ENCODE measurements around the gene SP9.
"Not testable (repeated sequence)": the region's sequence is repeated elsewhere in the genome, so short reads cannot be mapped to it uniquely, and the experiment has no call there.

SP9 gene

DNA sequence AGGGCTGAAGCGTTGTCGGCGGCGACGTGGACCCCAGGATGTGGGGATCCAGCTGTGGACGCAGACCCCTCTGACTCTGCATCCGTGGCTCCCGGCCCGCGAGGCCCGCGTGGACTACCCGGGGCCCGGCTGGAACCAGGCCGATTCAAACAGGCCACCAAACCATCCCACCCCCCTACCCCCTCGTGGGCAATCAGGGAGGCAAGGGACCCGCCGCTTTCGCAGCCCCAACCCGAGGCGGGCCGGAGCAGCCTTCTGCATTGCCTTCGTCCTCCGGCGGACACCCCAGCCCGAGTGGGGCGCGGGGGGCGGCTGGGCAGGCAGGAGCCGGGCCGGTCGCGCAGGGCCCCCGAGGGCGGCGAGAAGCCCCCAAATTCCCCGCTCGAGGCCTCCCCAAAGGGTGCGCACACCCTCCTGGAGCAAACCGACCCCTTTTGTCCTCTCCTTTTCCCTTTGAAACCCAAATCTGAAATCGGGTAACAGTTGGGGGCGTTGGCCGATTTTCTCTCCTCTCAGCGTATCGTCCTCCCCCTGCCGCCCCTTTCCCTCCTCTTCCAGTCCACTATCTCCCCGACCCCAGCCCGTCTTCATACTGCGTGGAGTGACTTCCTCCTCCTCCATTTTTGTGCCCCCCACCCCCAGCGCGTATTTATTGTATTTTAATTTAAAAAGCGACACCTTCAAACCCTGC lies 7.4 kb downstream of the SP9 start:
- peaks cover 90% of the 10 kb centered on the region for H3K27me3 ChIP-seq (ENCODE audit: control insufficient read depth, insufficient read depth, low read length)
- no peak overlapping the region for H3K9ac ChIP-seq (ENCODE audit: low read length)
- H3K36me3 ChIP-seq (ENCODE audit: control insufficient read depth, low read depth, low read length), result no peaks in the 10 kb centered on the region
- peaks cover 41% of the 10 kb centered on the region for H3K4me1 ChIP-seq (ENCODE audit: control insufficient read depth, low read depth, low read length)
- H3K4me3 ChIP-seq (ENCODE audit: low read length), result peak overlapping the region; percentile 51
- no peaks in the 10 kb centered on the region for H3K9me3 ChIP-seq (ENCODE audit: control insufficient read depth, low read depth, low read length)
- no peak overlapping the region for H3K27ac ChIP-seq (ENCODE audit: low read length)

DNA sequence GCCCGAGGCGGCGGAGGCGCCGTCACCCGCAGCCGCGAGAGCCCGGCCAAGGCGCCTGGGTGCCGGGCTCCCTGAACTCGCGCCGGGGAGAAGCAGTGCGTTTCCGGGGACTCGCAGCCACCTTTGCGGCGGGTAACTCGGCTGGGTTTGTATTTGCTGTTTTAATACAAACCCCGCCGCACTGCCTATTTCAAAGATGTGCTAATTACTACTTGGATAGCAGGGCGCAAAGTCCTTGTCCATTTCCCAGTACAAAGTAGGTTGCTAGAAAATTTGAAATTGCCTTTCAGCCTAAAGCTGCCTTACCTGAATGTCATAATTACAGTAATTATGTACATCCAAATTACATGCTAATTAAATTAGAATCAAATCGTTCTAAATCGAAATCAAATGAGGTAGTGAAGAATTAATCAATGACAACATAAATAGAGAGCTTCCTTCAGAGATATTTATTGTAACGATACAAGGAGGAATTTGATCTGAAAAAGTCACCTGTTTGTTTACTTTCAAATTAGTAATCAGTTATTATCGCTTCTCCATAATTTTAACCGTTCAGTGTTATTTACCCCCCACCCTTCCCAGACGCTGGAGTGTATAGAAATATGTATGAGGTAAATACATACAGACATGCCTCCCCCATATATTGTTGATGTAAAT lies 8.1 kb downstream of the SP9 start:
- H3K9me3 ChIP-seq (ENCODE audit: control insufficient read depth, low read depth, low read length), result no peaks in the 10 kb centered on the region
- H3K4me3 ChIP-seq (ENCODE audit: low read length), result peak overlapping the region; percentile 51
- H3K27ac ChIP-seq (ENCODE audit: low read length), result no peak overlapping the region
- H3K27me3 ChIP-seq (ENCODE audit: control insufficient read depth, insufficient read depth, low read length), result peaks cover 84% of the 10 kb centered on the region
- no peak overlapping the region for H3K9ac ChIP-seq (ENCODE audit: low read length)
- peaks cover 38% of the 10 kb centered on the region for H3K4me1 ChIP-seq (ENCODE audit: control insufficient read depth, low read depth, low read length)
- H3K36me3 ChIP-seq (ENCODE audit: control insufficient read depth, low read depth, low read length), result no peaks in the 10 kb centered on the region

DNA sequence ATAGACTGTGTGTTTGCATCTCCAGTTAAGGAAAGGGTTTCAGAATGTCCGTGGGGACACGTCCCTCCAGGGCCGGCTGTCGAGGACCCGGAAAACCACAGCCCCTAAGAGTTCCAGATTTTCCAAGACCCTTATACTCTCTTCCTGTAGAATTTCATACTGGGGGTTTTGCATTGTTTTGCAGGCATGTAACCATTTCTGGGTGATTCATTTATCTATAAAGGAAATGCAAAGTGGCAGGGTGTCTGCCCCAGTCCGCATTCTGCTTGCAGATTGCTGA lies 8.5 kb downstream of the SP9 start:
- Histone ChIP-seq H3K27me3 (ENCODE audit: control insufficient read depth, insufficient read depth, low read length) (peaks cover 79% of the 10 kb centered on the region), H3K4me3 (ENCODE audit: low read length) (peak overlapping the region; percentile 51), H3K27ac (ENCODE audit: low read length) (no peak overlapping the region), H3K4me1 (ENCODE audit: control insufficient read depth, low read depth, low read length) (peaks cover 35% of the 10 kb centered on the region), H3K9ac (ENCODE audit: low read length) (no peak overlapping the region), H3K36me3 (ENCODE audit: control insufficient read depth, low read depth, low read length) (no peaks in the 10 kb centered on the region), H3K9me3 (ENCODE audit: control insufficient read depth, low read depth, low read length) (no peaks in the 10 kb centered on the region)

DNA sequence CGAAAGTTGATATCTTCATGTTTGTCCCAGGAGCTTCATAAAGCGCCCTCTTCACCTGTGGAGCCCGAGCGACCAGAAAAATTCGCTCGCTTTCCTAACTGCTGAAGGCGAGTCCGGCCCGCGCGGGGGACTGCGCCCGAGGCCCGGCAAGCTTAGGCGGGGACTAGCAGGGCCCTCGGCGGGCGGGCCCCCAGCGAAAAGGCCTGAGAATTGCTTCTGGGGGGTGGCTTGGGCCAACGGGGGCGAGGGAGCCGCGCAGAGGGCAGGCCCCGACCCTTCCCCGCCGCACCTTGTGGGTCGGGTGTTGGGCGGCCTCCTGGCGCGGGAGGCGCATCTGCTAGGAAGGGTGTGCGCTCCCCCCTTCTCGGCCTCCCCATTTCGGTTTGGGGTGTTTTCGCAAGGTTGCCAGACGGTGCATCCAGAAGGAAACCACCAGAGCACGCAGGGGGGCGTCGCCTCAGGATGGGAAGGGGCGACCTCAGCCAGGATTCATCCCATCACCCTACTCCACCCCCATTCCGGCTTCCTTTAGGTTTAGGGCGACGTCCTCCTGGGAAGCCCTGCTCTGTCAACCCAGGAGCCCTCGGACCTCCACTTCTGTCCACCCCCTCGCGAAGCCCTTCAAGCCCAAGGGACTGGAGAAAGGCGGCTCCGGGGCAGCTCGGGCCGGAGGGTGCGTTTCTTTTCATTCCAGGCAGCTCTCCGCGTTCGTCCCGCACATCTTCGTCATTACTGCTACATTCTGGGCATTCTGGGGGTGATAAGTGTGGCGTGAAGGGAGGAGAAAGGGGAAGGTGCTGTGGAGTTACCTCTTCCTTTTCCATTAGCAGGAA lies 9.1 kb downstream of the SP9 start:
- H3K36me3 ChIP-seq (ENCODE audit: control insufficient read depth, low read depth, low read length), result no peaks in the 10 kb centered on the region
- no peak overlapping the region for H3K27ac ChIP-seq (ENCODE audit: low read length)
- H3K9me3 ChIP-seq (ENCODE audit: control insufficient read depth, low read depth, low read length), result no peaks in the 10 kb centered on the region
- H3K9ac ChIP-seq (ENCODE audit: low read length), result no peak overlapping the region
- H3K27me3 ChIP-seq (ENCODE audit: control insufficient read depth, insufficient read depth, low read length), result peaks cover 74% of the 10 kb centered on the region
- peak overlapping the region; percentile 51 for H3K4me3 ChIP-seq (ENCODE audit: low read length)
- peaks cover 30% of the 10 kb centered on the region for H3K4me1 ChIP-seq (ENCODE audit: control insufficient read depth, low read depth, low read length)

GRCh38 chr2:174344716-174345461 lies 10.1 kb downstream of the SP9 start:
- no peak overlapping the region for H3K9ac ChIP-seq (ENCODE audit: low read length)
- H3K27me3 ChIP-seq (ENCODE audit: control insufficient read depth, insufficient read depth, low read length), result peaks cover 63% of the 10 kb centered on the region
- peak overlapping the region; percentile 51 for H3K4me3 ChIP-seq (ENCODE audit: low read length)
- no peaks in the 10 kb centered on the region for H3K9me3 ChIP-seq (ENCODE audit: control insufficient read depth, low read depth, low read length)
- H3K36me3 ChIP-seq (ENCODE audit: control insufficient read depth, low read depth, low read length), result no peaks in the 10 kb centered on the region
- no peak overlapping the region for H3K27ac ChIP-seq (ENCODE audit: low read length)
- peaks cover 23% of the 10 kb centered on the region for H3K4me1 ChIP-seq (ENCODE audit: control insufficient read depth, low read depth, low read length)

DNA sequence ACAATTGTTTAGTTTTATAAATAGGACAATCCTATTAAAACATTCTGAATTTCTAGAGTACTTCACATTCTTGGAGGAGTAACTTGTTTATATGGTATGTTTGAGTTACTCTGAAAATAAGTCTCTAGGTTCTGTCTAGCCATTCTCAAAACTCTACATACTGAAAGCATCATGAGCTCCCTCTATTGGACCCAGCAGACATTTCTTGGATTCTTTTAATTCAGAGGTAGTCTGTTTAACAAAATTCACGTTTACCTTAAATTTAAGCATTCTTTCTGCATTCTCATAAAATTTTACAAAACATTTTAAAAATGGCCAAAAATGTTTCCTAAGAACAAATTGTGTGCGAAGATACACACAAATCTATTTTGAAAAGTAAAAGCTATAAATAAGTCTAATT lies 15.3 kb downstream of the SP9 start:
- Histone ChIP-seq H3K9me3 (ENCODE audit: control insufficient read depth, low read depth, low read length) (no peaks in the 10 kb centered on the region), H3K4me3 (ENCODE audit: low read length) (no peak overlapping the region), H3K9ac (ENCODE audit: low read length) (no peak overlapping the region), H3K4me1 (ENCODE audit: control insufficient read depth, low read depth, low read length) (peaks cover 3% of the 10 kb centered on the region), H3K27me3 (ENCODE audit: control insufficient read depth, insufficient read depth, low read length) (peaks cover 12% of the 10 kb centered on the region), H3K27ac (ENCODE audit: low read length) (no peak overlapping the region), H3K36me3 (ENCODE audit: control insufficient read depth, low read depth, low read length) (no peaks in the 10 kb centered on the region)

DNA sequence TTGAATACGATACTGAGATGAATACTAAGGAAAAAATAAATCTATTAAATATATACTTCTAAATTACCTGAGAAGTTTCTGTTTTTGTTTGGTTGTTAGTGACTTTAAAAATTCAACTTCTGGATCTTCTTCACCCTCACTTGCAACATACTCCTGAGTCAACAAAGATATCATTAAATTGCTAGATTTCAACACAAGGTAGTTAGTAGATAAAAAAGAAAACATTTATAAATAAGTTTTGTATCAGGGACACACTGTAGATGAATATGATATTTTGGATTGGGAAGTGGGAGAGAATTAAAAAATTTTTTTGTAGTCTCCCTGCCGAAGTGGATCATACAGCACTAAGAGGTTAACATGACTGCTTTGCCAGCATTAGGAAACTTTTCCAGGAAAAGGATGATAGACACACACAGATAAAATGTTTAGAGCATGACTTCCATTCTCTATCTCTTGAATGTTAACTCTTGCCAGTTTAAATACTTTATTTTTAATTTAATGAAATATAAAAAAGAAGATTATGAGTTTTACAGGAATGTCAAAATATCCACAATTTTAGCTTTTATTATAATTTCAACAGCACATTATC lies 15.9 kb downstream of the SP9 start:
- peaks cover 5% of the 10 kb centered on the region for H3K27me3 ChIP-seq (ENCODE audit: control insufficient read depth, insufficient read depth, low read length)
- H3K4me1 ChIP-seq (ENCODE audit: control insufficient read depth, low read depth, low read length), result peaks cover 3% of the 10 kb centered on the region
- H3K27ac ChIP-seq (ENCODE audit: low read length), result no peak overlapping the region
- no peaks in the 10 kb centered on the region for H3K9me3 ChIP-seq (ENCODE audit: control insufficient read depth, low read depth, low read length)
- H3K4me3 ChIP-seq (ENCODE audit: low read length), result no peak overlapping the region
- H3K9ac ChIP-seq (ENCODE audit: low read length), result no peak overlapping the region
- no peaks in the 10 kb centered on the region for H3K36me3 ChIP-seq (ENCODE audit: control insufficient read depth, low read depth, low read length)

DNA sequence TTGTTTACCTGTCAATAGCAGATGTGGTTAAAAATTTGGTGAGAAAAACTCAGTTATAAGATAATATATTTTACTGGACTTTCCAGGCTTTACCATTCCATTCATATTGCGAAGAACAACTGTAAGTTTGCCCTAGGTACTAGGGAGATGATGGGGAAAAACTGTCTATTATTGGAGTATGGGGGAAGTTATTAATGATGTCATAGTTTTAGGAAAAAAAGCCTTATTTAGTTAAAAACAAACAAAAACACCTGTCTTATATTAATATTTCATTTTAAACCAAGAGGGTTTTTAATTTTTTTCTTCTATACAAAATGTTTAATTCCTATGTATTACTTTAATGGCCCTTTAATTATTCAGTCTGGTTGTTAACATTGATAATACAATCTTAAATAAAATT lies 18.2 kb downstream of the SP9 start:
- no peak overlapping the region for H3K4me3 ChIP-seq (ENCODE audit: low read length)
- H3K4me1 ChIP-seq (ENCODE audit: control insufficient read depth, low read depth, low read length), result no peaks in the 10 kb centered on the region
- H3K36me3 ChIP-seq (ENCODE audit: control insufficient read depth, low read depth, low read length), result no peaks in the 10 kb centered on the region
- no peaks in the 10 kb centered on the region for H3K9me3 ChIP-seq (ENCODE audit: control insufficient read depth, low read depth, low read length)
- H3K27ac ChIP-seq (ENCODE audit: low read length), result no peak overlapping the region
- H3K9ac ChIP-seq (ENCODE audit: low read length), result no peak overlapping the region
- no peaks in the 10 kb centered on the region for H3K27me3 ChIP-seq (ENCODE audit: control insufficient read depth, insufficient read depth, low read length)

DNA sequence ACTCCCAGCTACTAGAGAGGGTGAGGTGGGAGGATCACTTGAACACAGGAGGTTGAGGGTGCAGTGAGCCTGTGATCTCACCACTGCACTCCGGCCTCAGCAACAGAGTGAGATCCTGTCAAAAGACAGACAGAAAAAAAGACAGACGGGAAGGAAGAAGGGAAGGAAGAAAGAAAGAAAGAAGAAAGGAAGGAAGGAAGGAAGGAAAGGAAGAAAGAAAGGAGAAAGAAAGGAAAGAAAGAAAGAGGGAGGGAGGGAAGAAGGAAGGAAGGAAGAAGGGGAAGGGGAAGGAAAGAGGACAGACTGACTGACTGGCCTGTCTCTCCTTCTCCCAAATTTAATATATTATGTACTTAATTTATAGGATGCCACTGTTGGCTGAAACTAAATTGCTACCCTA lies 21.6 kb downstream of the SP9 start:
- no peak overlapping the region for H3K4me3 ChIP-seq (ENCODE audit: low read length)
- no peaks in the 10 kb centered on the region for H3K36me3 ChIP-seq (ENCODE audit: control insufficient read depth, low read depth, low read length)
- H3K9ac ChIP-seq (ENCODE audit: low read length), result no peak overlapping the region

GRCh38 chr2:174359663-174360062 lies 24.9 kb downstream of the SP9 start:
- not testable (repeated sequence) for H3K36me3 ChIP-seq (ENCODE audit: control insufficient read depth, low read depth, low read length); H3K27ac ChIP-seq (ENCODE audit: low read length); H3K4me3 ChIP-seq (ENCODE audit: low read length); H3K4me1 ChIP-seq (ENCODE audit: control insufficient read depth, low read depth, low read length); H3K9ac ChIP-seq (ENCODE audit: low read length); H3K9me3 ChIP-seq (ENCODE audit: control insufficient read depth, low read depth, low read length); H3K27me3 ChIP-seq (ENCODE audit: control insufficient read depth, insufficient read depth, low read length)

More for the DNA sequence above, 21.6 kb downstream of the SP9 start:
- Histone ChIP-seq H3K27me3 (ENCODE audit: control insufficient read depth, insufficient read depth, low read length) (no peaks in the 10 kb centered on the region), H3K27ac (ENCODE audit: low read length) (no peak overlapping the region), H3K9me3 (ENCODE audit: control insufficient read depth, low read depth, low read length) (no peaks in the 10 kb centered on the region), H3K4me1 (ENCODE audit: control insufficient read depth, low read depth, low read length) (no peaks in the 10 kb centered on the region)

DNA sequence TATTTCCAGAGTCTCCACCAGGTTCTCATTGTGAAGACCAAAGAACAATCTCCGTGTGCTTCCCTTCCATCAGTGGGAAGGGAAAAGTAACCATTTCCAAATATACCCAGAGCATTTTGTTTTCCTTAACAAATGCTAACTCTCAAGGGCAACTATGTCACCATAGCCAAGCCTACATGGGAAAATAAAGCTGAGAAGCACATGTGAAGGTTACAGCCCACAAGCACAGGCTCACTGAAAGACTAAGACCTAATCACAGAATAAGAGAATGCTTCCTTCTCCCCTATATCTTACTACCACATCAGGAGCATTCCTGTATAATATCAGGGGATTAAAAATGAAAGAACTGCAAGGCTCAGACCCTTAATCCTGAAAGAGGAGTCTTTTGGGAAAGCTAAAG lies 28.2 kb downstream of the SP9 start:
- Histone ChIP-seq H3K36me3 (ENCODE audit: control insufficient read depth, low read depth, low read length) (no peaks in the 10 kb centered on the region), H3K9me3 (ENCODE audit: control insufficient read depth, low read depth, low read length) (no peaks in the 10 kb centered on the region), H3K9ac (ENCODE audit: low read length) (no peak overlapping the region), H3K27ac (ENCODE audit: low read length) (no peak overlapping the region), H3K4me1 (ENCODE audit: control insufficient read depth, low read depth, low read length) (no peaks in the 10 kb centered on the region), H3K27me3 (ENCODE audit: control insufficient read depth, insufficient read depth, low read length) (no peaks in the 10 kb centered on the region), H3K4me3 (ENCODE audit: low read length) (no peak overlapping the region)
